LoVo (cell line): ENCODE measurements around the gene PKD2L1.
"Not testable (repeated sequence)": the region's sequence is repeated elsewhere in the genome, so short reads cannot be mapped to it uniquely, and the experiment has no call there.

Experiments used
- DNase-seq: peaks from one replicate; pipeline ENCODE4 v3.0.0-alpha.2; 2016; ENCODE audit warnings: low spot score

The PKD2L1 gene

DNA sequence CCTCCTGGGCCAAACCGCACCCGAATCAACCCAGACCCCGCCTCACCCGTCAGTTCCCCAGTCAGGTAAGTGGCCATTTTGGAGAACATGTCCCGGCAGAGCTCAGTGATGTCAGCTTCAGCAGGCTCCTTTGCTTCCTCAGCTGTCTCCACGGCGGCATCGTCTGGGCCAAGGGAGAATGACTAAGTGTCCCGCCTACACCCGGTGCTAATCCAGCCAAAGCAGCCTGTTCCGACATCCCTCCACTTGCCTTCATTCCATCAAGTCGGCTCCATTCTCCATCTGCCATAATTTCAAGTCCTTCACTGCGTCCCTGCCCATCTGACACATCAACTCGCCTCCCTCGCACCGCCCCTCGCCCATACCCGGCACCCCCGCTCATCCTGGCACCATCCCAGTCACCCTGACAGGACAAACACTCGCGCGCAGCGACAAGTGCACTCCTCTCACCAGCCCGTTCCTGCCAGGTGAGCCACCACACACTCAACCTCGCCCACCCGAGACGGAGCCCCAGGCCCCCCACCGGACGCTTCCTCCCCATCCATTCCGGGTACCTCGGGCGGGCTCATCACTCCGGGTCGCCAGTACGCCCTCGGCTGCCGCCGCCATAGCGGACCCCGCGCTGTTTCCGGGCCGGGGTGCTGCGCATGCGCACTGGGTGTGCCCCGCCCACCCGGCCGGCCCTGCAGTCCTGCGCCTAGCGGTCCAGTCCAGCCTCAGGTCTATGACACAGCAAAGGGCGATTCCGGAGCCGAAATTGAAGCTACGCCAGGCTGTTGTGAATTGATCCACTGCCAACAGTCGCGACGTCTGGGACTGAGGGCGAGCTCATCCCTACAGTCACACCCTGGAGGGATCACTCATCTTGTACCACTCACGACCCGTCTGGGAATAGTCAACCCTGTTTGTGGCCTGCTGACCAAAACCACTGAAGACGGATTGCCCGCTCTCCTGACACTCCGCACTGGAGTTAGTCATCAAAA lies 43.7 kb downstream of the PKD2L1 start, which contains the start of gene BLOC1S2:
Gene BLOC1S2 (minus strand): TSS at position 630 of the 983 bp plus-strand sequence. CDS start 21 bp downstream, at position 609.
- peak; percentile 88 for DNase-seq

GRCh38 chr10:100285326-100285725 lies 44.7 kb downstream of the PKD2L1 start:
- not testable (repeated sequence) for DNase-seq

DNA sequence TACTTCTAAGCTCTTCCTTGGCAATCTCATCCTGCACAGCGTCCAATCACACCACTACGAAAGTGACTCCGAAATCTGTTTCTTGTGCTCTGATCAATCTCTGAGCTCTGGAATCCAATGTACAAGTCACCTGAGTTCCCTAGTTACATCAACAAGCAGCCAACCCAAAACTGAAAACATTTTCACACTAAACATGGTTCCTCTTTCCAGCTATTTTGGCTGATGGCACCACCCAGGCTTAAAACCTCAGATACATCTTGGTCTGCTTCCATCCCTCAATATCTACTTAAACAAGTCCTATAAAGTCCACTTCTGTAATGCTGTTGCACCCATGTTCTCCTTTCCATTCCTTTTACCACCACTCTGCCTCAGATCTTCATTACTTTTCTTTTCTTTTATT lies 47.1 kb downstream of the PKD2L1 start:
- no peak for DNase-seq

- not testable (repeated sequence) for DNase-seq
Measured at GRCh38 chr10:100276971-100277370, 53.1 kb downstream of the PKD2L1 start.

DNA sequence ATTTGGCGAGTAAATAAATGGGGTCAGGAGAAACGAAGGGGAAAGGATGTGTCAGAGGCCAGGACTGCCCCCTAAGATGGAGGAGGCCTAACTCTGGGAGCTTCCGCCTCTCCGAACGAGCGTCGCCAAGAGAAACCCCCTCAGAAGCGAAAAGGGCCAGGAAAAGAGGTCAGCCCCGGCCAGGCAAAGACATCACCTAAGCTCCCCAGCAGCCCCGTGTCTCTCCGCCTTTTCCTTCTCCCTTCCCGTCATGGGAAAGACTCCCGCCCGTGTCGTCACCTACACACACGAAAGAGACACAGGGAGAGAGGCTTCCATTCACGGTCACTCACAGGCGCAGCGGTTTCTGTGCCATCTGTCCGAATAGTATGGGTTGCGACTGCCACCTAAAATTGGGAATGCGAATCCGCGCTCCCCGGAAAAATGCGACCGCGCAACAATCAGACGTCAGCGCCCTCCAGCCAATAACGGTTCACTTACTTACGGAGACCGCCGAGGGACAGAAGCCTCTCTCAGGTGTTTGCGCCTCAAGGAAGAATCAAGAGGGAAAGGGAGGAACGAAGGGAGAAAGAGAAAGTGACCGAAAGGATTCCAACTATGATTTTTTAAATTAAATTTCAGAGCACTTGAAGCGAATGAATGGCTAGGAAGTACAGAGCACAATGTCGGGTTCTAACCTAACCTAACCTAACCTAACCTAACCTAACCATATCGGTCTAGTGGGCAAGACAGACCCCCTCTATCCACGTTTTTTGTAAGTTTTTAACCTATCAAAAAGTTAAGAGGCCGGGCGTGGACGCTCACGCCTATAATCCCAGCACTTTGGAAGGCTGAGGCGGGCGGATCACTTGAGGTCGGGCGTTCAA lies 62.6 kb downstream of the PKD2L1 start, which contains the start of gene CWF19L1:
Gene CWF19L1 (minus strand): TSS at position 400 of the 866 bp plus-strand sequence. CDS start 45 bp downstream, at position 355.
- DNase-seq = peak; percentile 90

DNA sequence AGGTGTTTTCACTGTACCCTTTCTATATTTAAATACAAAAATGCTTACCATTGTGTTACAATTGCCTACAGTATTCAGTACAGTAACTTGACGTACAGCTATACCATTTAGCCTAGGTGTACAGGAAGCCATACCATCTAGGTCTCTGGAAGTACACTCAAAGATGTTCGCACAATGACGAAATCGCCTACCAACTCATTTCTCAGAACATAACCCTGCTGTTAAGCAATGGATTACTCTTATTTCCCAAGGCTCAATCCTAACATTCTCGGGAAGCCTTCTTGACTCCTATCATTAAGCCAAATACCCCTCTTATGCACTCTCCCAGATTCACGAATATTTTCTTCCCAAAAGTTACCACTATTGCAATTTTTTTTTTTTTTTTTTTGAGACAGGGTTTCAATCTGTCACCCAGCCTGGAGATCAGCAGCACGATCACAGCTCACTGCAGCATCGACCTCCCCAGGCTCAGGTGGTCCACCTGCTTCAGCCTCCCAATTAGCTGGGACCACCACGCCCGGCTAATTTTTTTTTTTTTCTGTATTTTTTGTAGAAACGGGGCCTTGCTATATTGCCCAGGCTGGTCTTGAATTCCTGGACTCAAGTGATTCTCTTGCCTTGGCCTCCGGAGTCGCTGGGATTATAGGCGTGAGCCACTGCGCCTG lies 64.1 kb downstream of the PKD2L1 start:
- no peak for DNase-seq

- DNase-seq = no peak
Measured at GRCh38 chr10:100254191-100254590, 75.8 kb downstream of the PKD2L1 start.

- no peak for DNase-seq
Measured at GRCh38 chr10:100253041-100253440, 77.0 kb downstream of the PKD2L1 start.

DNA sequence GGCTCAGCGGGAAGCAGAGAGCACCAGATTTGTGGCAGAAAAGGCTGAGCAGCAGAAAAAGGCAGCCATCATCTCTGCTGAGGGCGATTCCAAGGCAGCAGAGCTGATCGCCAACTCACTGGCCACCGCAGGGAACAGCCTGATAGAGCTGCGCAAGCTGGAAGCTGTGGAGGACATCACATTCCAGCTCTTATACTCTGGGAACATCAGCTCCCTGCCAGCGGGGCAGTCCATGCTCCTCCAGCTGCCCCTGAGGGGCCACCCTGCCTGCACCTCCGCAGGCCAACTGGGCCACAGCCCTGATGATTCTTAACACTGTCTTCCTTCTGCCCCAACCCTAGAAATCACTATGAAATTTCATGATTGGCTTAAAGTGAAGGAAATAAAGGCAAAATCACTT lies 81.2 kb downstream of the PKD2L1 start:
- no peak for DNase-seq

DNA sequence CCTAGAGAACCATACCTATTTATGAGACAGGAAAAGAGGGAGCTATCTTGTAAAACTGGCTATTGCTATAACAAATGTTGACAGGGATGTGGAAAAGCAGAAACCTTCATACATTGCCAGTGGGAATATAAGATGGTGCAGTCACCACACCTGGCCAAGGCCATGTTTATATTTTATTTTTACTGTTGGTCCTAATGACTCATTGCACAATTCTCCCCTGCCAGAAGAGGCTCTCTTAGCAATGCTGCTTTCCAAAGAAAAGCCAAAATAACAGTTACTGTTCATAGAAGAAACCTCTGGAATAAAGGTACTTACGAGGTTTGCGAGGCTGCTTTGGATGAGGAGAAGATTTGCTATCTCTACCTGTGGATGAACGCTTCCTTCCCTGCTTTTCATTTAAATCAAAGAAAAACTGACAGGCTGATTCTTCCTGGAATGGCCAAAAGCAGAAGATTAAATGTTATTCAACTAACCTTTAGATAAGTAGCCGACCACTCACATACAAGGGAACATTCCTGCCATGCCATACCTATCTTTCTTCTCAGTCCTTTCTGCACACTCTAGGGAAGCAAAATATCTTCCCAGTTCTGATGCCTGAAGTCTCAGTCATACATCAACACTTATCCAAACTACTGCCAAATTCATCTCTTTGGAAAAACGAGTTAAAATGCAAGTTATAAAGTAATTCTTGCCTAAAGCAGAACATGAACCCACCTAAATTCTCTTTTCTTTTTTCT lies 84.4 kb downstream of the PKD2L1 start:
- no peak for DNase-seq

DNA sequence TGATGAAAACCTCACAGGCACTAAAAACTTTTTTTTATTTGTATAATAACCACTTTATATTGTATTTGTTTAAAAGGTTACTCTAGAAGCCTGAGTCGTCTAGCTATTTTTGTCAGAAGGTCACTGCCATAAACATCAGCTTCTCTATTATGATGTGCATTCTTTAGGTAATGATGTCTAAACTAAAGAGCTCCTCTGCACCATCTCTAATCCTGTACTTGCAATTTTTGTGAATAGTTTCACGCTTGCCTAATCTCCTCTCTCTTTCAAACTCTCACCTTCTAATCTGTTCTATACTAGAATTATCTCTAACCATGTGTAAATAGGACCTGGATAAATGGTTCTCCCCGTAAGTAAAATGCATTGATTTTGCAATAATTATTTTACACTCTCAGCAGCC lies 90.2 kb downstream of the PKD2L1 start:
- DNase-seq = no peak

DNA sequence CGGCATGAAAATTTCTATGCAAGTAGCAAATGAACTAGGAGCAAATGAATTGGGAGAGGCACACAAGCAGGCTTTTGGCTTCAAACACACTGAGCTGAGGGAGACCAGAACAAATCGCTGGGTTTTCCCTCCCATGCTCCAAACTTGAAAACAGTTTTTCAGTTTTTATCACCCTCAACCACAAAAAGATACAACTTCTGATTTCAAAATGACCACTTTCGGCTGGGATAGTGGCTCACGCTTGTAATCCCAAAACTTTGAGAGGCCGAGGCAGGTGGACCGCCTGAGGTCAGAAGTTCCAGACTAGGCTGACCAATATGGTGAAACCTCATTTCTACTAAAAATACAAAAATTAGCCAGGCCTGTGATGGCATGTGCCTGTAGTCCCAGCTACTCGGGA lies 91.6 kb downstream of the PKD2L1 start:
- DNase-seq = no peak
